Measurements from ENCODE around the gene BAIAP2. TPM values are rescaled to one million over a fixed set of nuclear protein-coding genes. Genes with fewer than 3 reads are reported as not detected.

BAIAP2 gene
- total RNA-seq, 1 donor from 2014 or later, result 139 TPM

DNA sequence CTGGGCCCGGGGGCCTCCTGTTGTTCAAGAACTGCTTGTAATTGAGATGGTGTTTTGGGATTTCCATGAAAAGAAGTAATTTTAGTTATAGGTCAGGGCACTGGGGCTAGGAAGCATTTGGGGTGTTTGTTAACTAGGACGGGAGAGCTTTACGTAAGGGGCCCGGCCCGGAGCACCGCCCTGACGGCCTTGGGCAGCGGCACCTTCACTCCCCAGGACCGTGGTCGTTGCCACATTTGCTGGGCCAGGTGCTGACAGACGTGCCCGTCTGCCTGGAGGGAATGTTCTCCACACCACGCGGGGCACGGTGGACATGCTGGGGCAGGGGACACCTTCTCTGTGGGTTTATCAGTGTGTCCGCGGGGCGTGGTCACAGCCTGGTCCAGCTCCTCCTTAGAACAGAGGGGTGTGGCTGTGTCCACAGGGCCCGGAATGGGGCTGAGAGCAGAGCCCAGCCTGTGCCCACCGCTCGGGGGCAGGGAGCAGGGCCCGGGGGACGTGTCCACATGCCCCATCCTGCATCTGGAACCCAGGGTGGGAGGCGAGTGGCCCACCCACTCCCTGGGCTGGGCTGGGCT is 57.7 kb downstream of the BAIAP2 start:
- intact Hi-C loops (cut with DNase I), result loop anchor here (5.0 kb wide), 1 partner anchor 65 kb away; no protein-coding TSS in a partner anchor
- H3K9me3 ChIP-seq, result no peaks in the 10 kb centered on the region
- H3K27ac ChIP-seq, result no peak overlapping the region
- TF ChIP-seq, protein P1, sequence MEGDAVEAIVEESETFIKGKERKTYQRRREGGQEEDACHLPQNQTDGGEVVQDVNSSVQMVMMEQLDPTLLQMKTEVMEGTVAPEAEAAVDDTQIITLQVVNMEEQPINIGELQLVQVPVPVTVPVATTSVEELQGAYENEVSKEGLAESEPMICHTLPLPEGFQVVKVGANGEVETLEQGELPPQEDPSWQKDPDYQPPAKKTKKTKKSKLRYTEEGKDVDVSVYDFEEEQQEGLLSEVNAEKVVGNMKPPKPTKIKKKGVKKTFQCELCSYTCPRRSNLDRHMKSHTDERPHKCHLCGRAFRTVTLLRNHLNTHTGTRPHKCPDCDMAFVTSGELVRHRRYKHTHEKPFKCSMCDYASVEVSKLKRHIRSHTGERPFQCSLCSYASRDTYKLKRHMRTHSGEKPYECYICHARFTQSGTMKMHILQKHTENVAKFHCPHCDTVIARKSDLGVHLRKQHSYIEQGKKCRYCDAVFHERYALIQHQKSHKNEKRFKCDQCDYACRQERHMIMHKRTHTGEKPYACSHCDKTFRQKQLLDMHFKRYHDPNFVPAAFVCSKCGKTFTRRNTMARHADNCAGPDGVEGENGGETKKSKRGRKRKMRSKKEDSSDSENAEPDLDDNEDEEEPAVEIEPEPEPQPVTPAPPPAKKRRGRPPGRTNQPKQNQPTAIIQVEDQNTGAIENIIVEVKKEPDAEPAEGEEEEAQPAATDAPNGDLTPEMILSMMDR (IDR thresholded peaks at IDR 0.05), result no peak
- H3K36me3 ChIP-seq, result peaks cover 13% of the 10 kb centered on the region
- ATAC-seq, result no peak
- no peak for DNase-seq
- peaks cover 56% of the 10 kb centered on the region for H3K4me1 ChIP-seq
- no peaks in the 10 kb centered on the region for H3K27me3 ChIP-seq
- H3K4me3 ChIP-seq, result no peak overlapping the region

DNA sequence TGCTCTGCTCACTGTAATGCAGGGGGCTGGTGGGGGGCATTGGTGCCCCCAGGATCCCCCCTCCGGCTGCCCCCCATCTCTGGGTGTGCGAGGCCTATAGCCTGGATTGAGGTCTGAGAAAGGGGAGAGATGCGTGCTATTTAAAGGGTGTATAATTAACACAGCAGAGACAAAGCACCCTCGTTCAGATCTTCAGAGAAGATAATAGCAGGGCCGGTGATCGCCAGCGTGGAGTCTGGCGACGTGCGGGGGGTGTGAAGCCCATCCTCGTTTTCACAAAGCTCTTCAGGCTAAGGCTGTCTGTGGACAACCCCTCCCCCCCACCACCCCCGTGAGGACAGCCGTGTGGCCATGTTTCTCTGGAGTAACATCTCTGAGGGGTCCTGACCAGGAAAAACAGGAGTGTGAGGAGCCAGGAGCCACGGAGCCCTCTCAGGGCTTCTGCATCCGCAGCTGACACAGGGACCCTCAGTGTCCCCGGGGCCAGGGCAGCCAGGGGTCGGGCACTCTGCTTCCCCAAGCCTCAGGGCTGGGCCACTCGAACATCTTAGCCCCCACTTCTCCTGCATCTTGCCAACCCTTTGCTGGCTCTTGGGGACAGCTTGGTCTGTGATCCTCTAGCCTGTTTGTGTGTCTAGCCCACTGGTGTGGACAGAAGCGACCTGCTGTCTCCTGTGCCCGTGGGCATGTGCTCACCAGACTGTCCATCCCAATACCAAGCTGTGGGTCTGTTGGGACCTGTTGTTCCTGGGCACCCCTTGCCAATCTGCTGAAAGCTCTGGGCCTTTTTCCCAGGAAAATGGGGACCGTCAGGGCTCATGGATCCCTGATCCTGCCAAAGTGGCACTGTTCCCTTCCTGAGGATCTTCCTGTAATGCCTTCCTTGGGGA is 58.9 kb downstream of the BAIAP2 start:
- no peaks in the 10 kb centered on the region for H3K27me3 ChIP-seq
- H3K4me1 ChIP-seq, result peaks cover 60% of the 10 kb centered on the region
- no peak overlapping the region for H3K4me3 ChIP-seq
- H3K9me3 ChIP-seq, result no peaks in the 10 kb centered on the region
- no peak for DNase-seq
- TF ChIP-seq, protein P1 (IDR thresholded peaks at IDR 0.05), result no peak
- no peak for ATAC-seq
- intact Hi-C loops (cut with DNase I), result loop anchor here (5.0 kb wide), 1 partner anchor 67 kb away; no protein-coding TSS in a partner anchor
- H3K27ac ChIP-seq, result no peak overlapping the region
- H3K36me3 ChIP-seq, result peaks cover under 1% of the 10 kb centered on the region

DNA sequence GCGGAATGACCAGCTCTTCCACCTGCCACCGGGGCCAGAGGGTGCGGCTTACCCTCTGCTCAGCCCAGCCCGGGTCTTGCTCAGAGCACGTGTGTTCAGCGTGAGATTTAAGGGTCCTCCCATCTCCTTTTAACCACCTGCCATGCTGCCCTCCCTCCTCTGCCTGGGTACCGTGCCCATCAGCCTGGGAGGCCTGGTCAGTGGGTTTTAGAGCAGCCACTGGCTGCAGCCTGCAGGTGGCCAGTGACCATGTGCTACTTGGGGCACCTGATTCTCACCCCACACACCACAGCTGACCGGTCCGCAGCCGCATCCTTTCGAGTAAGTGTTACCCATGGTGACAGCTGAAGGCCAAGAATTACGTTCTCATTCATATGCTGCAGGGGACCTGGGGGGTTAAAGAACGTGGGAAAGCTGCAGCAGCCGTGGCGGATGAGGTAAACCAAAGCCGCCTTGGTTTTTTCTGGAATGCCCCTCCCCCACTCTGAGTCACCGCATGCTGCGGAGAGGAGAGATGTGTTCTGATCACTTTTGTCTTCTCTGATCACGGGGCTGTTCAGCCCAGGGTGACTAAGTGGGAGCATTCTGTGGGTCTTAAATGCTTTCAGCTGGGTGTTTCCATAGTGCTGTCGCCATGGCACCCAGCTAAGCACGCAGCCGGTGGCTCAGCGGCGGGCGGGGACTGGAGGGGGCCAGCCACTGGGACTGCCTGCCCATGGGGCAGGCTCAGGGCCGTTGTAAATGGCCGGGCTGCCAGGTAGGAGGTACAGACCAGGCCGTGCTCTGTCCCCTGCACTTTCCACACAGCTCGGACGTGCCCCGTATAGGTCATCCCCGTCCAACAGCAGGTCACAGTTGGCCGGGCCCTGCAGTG is 59.8 kb downstream of the BAIAP2 start:
- no peak for ATAC-seq
- H3K27me3 ChIP-seq, result no peaks in the 10 kb centered on the region
- H3K4me1 ChIP-seq, result peaks cover 58% of the 10 kb centered on the region
- DNase-seq, result no peak
- peak overlapping the region; percentile 42 for H3K27ac ChIP-seq
- H3K36me3 ChIP-seq, result no peaks in the 10 kb centered on the region
- H3K9me3 ChIP-seq, result no peaks in the 10 kb centered on the region
- intact Hi-C loops (cut with DNase I), result loop anchor here (5.0 kb wide), 1 partner anchor 67 kb away; no protein-coding TSS in a partner anchor
- TF ChIP-seq, protein P1 (IDR thresholded peaks at IDR 0.05), result no peak
- no peak overlapping the region for H3K4me3 ChIP-seq

DNA sequence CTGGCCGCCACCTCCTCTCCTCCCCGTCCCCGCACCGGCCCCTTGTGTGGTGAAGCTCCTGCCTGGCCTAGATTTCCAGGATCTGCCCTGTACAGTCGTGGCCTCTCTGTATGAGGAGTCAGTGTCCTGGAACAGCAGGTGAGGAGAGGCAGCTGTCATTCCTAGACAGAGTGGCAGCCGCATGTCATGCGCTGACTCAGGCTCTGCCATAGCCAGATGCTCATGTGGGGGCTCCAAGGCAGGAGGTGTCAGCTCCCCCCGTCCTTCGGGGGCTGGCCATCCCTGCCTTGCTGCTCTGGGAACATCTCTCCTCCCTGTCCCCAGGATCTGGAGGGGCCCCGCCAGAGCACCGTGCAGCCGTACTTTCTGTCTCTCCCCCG is 60.4 kb downstream of the BAIAP2 start:
- intact Hi-C loops (cut with DNase I), result no loop called here
- no peaks in the 10 kb centered on the region for H3K9me3 ChIP-seq
- H3K36me3 ChIP-seq, result no peaks in the 10 kb centered on the region
- no peak for ATAC-seq
- H3K4me3 ChIP-seq, result no peak overlapping the region
- DNase-seq, result no peak
- peak overlapping the region; percentile 42 for H3K27ac ChIP-seq
- H3K27me3 ChIP-seq, result no peaks in the 10 kb centered on the region
- H3K4me1 ChIP-seq, result peaks cover 52% of the 10 kb centered on the region
- TF ChIP-seq, protein P1 (IDR thresholded peaks at IDR 0.05), result no peak

DNA sequence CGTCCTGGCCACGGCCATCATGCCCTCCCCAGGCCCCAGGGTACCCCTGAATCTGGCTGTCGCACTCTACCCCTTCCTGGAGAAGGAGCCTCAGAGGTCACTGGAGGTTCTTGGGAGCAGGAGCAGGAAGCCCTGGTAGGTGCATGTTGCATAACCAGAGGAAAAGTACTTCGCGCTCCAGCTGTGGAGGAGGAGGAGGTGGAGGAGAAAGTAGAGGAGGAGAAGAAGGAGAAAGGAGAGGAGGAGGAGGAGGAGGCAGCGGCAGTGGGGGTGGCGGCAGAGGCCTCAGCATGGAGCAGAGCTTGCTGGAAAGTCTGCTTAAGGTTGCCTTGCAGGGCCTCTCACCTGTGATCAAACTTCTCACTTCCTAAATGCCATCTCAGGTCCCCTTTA is 61.8 kb downstream of the BAIAP2 start:
- Histone ChIP-seq H3K27ac (no peak overlapping the region), H3K4me3 (no peak overlapping the region), H3K4me1 (peaks cover 42% of the 10 kb centered on the region), H3K9me3 (no peaks in the 10 kb centered on the region), H3K27me3 (no peaks in the 10 kb centered on the region), H3K36me3 (peaks cover 7% of the 10 kb centered on the region)
- intact Hi-C loops (cut with DNase I), result no loop called here
- TF ChIP-seq, protein P1 (IDR thresholded peaks at IDR 0.05), result no peak
- DNase-seq (no peak), ATAC-seq (peak; percentile 3)
